ENCODE data around the gene TRAPPC14.

Gene TRAPPC14

GRCh38 chr7:100173806-100174495, 15.4 kb upstream of the TRAPPC14 start:
- no peak for DNase-seq

DNA sequence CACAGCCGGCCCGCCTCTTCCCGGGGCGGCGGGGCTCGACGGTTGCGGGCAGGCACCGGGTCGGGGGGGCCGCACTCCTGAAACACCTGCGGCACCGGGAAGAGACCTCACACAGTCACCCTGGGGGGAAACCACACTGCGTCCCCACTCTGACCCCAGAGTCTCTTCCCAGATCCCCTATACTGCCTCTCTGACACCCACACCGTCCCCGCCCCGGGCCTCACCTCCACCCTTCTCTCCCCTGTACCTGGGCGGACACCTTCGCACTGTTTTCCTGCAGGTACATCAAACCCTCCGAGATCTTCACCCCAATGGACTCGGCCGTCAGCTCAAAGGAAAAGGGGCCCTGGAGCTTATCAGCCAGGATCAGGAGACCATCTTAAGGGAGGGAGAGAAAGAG, 13.3 kb upstream of the TRAPPC14 start:
- DNase-seq = no peak

GRCh38 chr7:100171087-100171681, 12.7 kb upstream of the TRAPPC14 start:
- peak; percentile 37 for DNase-seq

DNA sequence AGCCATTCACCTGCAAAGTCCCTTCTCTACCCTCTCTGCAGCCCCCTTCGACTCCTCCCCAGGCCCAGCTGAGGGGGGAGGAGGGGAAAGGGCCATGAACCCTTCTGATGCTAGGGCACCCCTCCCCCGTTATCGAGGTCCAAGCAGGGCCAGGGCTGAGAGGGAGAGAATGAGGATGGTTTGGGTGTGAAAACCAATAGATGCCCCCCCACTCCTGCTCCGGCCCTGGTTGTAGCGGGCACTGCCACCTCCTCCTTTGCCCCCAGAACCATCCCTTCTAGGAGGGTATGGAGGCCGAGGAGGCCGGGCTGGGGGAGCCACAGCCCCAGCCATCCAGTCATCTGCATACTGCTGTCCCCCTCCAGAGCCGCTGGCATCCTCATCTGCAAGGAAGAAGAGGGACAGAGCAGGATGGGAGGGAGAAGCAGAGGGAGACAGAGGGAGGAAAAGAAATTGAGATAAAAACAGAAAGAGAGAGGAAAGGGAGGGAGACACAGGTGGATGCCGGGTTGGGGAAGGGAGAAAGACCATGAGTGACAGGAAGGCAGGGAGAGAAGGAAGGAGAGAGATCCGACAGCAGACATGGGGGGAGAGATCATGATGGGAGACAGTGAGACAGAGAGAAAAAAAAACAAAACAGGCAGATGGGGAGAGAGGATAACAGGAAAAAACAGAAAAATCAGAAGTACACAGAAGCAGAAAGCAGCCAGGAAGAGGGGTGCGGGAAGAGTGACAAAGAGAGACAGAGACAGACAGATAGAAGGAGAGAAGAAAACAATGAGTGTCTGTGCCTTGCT, 11.8 kb upstream of the TRAPPC14 start:
- DNase-seq = no peak

- peak; percentile 44 for DNase-seq
These were observed 10.8 kb upstream of the TRAPPC14 start for GRCh38 chr7:100169147-100169850.

GRCh38 chr7:100167912-100168323, 9.4 kb upstream of the TRAPPC14 start:
- no peak for DNase-seq

GRCh38 chr7:100166970-100167911, 8.7 kb upstream of the TRAPPC14 start:
- DNase-seq = no peak

GRCh38 chr7:100166317-100166940, 7.9 kb upstream of the TRAPPC14 start:
- peak; percentile 48 for DNase-seq

DNA sequence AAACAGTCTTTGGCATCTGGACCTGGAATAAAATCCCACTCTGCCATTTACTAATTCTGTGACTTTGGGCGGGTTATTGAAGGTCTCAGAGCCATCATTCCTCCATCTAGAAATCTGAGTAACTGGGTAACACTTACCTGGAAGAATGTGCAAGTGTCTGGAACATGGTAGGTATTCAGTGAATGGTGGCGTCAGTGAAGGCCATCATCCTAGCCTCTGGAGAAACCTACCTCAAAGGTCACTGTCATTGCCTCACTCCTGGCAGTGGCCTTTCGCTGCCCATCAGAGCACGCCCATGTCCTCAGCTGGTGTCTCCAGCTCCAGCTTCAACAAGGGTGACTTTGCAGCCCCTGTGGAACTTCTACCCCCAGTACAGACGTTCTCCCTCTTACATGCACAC, 5.3 kb upstream of the TRAPPC14 start:
- no peak for DNase-seq

DNA sequence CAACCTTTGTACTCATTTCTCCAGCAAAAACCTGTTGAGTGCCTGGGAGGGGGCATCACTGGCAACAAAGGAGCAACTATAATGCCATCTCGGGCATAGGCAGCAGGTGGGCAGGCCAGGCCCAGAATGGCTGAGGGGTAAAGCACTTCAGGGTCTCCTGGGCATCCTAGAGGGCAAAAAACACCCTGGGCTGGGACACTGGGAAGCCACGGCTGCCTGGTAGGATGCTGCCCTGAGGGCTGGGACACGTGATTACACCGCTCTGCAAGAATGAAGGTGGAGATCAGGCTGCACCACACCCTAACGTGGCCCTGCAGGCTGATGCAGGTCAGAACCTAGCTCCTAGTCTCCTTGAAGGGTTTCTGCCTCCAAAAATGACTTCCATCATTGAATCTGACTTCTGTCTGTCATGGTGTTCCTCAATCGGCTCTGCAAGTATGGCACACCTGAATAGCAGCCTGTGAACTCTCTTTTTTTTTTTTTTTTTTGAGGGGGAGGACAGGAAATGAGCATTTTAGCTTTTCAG, 4.5 kb upstream of the TRAPPC14 start:
- no peak for DNase-seq

GRCh38 chr7:100160067-100160466, 1.5 kb upstream of the TRAPPC14 start:
- no peak for DNase-seq

- DNase-seq = no peak
These were observed 638 bp upstream of the TRAPPC14 start for GRCh38 chr7:100159099-100159623.

DNA sequence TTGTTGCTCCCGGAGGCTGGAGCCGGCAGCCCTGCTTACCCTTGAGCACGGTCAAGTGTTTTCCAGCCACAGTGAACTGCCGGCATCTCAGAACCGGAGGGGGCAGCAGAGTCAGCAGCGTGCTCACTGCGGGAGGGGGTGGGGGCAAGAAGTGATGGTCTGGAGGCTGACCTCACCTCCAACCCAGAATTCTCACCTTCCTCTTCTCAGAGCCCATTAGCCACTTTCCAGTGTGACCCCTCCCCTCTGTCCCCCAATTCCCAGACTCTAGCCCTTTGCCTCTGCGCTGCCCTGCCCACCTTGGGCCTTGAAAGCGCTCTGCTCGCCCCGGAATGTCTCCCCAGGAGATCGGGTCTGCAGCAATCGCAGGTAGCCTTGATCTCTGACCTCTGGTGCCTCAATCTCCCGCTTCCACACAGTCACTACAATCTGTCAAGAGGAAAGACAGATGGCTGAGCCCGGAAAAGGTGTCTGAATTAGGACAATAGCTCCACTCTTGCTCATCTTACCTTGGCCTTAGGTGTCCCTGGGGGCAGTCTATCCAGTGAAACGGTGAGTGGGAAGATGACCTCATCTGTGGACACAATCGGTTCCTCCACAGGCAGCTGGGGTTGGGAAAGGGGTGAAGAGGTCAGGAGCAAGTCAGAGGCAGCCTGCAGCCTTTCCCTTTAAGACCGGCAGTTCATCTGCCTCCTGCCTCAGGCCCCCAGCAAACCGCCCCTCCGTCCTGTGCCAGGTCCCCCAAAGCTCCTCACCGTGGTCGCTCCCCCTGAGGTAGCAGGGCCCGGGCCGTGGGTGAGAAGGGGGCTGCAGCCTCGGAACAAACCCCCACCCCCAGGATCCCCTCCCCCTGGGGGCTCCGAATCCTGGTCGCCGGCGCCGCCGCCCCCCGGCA, 942 bp downstream of the TRAPPC14 start:
- no peak for DNase-seq

DNA sequence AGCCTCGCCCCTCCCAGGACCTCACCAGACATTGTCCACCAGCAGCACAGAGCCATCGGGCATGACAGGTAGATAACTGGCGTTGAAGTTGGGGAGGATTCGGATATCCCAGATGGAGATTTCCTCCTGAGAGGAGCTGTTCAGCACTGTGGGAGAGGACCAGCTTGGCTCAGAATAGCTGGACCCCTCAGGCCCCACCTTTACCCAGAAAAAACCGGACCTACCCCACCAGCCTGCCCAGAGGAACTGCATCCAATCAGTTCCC, 1.5 kb downstream of the TRAPPC14 start:
- DNase-seq = no peak

DNA sequence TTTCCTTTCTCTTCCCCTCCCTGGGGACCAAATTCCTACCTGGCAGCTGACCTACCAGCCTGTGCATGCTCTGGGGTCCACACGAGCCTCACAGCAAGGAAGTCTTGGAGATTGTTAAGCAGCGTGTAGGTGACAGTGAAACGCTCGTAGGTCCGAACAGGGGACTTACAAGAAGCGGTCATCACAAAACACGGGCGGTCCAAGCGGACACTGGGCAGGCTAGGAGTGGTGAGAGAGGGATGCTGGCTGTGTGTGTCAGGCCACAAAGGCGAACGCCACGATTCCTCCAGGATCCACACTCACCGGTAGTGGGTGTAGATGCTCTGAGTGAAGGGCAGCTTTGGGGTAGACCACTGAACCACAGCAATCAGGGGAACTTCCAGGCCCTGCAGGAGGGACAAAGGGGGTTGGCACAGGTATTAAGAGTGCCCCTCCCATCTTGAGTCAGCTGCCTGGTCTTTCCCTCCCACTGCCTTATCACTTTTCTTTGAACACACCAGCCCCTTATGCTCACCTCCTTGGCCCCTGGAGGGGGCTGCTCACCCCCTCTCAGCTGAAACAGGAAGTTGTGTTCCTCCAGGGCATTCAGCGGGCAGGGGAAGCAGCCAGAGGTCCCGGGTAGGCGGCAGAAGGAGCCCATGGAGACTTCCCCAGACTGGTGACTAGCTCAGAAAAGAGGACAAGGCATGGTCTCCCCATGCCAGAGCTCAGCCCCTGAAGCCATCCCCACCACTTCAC, 2.0 kb downstream of the TRAPPC14 start:
- DNase-seq = no peak

DNA sequence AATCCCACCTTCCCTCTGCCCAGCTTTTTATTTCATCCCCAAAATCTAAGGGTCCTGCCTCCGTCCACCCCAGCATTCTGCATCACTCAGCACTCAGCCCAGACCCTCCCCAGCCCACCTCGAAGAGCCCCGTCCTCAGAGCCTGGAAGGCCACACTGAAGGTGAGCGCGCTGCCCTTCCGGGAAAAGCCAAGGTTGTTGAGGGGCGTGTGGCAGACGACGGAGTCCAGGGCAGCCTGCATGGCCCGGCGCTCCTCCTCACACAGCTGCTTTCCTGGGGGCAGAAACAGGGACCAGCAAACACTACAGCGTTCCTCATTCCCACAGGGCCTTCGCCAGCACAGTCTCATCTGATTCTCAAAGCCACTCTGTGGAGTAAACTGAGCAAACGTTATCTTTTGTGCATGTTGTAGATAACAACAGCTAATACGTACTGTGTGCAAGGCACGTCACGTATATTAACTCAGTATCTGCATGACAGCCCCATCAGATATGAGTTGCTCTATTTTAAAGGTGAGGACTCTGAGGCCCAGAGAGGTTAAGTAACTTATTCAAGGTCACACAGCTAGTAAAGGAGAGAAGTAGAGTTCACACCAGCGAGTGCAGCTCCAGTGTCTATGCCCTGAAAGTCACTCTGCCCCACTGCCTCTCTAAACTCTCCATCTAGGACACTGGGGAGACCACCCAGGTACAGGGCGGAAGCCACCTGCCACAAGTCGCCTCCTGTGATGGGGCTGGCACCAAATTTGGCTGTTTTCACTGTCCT, 2.8 kb downstream of the TRAPPC14 start:
- no peak for DNase-seq

- DNase-seq = no peak
These were observed 3.7 kb downstream of the TRAPPC14 start for GRCh38 chr7:100154651-100155491.
